ENCODE results near the gene POTED.
"Not testable (repeated sequence)": the region's sequence is repeated elsewhere in the genome, so short reads cannot be mapped to it uniquely, and the experiment has no call there.

The POTED gene

DNA sequence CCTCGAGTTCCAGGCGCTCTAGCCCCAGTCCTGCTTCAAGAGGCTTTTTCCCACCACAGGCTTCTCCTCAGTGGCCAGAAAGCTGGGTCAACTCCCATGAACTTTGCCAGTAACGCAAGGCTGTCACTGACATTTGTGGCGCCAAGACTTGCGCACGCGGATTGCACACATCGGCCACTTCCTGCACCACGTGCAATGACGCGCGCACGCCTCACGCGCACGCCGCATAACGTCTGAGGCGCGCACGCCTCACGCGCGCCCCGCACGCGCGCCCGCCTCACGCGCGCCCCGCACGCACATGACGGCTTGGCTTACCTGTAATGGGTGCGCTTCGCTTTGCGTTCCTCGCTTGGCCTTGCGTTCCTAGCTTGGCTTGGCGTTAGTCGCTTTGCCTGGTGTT, at the start of gene POTED:
POTED (plus strand) TSS at position 301 of the 400 bp plus-strand sequence. CDS start 452 bp downstream, outside the sequence.
- not testable (repeated sequence) for DNase-seq (ENCODE audit: low read depth); H3K4me3 ChIP-seq (ENCODE audit: low read depth, low read length)

DNA sequence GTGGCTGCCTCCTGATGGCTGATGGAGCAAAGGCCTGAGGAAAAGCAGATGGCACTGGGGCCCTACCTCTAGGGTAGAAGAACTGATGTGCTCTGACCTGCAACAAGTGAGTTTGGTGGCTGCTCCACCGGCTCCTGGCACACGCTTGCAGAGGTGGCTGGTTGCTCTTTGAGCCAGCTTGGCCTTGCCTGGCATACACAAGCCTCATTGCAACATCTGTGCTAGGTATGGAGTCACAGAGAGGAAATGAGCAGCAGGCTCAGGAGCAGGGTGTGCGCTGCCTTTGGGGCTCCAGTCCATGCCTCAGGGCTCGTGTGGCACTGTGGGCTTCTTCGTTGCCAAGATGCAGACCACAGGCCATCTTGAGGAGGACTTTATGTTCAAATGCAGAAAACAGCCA, 40.5 kb downstream of the POTED start:
- not testable (repeated sequence) for DNase-seq (ENCODE audit: low read depth); H3K4me3 ChIP-seq (ENCODE audit: low read depth, low read length)

DNA sequence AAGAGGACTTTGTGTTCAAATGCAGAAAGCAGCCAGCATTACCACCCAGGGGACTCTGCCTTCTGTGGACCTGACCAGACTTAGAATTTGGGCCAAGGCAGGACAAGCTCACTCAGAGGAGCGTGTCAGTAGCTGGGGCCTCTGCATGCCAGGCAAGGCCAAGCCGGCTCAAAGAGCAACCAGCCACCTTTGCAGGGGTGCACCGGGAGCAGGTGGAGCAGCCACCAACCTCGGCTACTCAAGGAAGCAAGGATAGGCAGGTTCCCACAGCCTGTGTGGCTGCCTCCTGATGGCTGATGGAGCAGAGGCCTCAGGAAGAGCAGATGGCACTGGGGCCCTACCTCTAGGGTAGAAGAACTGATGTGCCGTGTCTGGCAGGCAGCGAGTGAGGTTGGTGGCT, 42.2 kb downstream of the POTED start:
- H3K4me3 ChIP-seq (ENCODE audit: low read depth, low read length); DNase-seq (ENCODE audit: low read depth): not testable (repeated sequence)

Measured in NB4 (cell line).